Cardiac muscle cell (in vitro differentiated cells and primary cell): ENCODE data around the gene CDH7. TPM values are rescaled to one million over a fixed set of nuclear protein-coding genes. Genes with fewer than 3 reads are reported as not detected.

Experiments
- DNase-seq, 2 donors: peaks; one replicate each; pipeline versions ENCODE4 v3.0.0 to v3.0.0-alpha.2; 2010 to 2017; ENCODE audit warnings: low read depth in 1 of 2, low spot score in 1 of 2
- H3K27ac ChIP-seq: fragments of 200-600 bp; sonication (generic); 2 replicates; pipeline ENCODE4 v1.5.1; 2016
- H3K27me3 ChIP-seq: fragments of 200-600 bp; sonication (generic); 2 replicates; pipeline ENCODE4 v1.6.0; 2016; ENCODE audit warnings: control low read depth
- H3K36me3 ChIP-seq: fragments of 200-600 bp; sonication (generic); 2 replicates; pipeline ENCODE4 v1.5.1; 2016; ENCODE audit warnings: control low read depth
- H3K4me1 ChIP-seq: fragments of 200-600 bp; sonication (generic); 2 replicates; pipeline ENCODE4 v1.8.1; 2017; ENCODE audit warnings: low read depth, mild to moderate bottlenecking, mixed run types
- H3K4me3 ChIP-seq: fragments of 200-600 bp; sonication (generic); 2 replicates; pipeline ENCODE4 v1.5.1; 2016; ENCODE audit warnings: mild to moderate bottlenecking
- H3K9me3 ChIP-seq: fragments of 200-600 bp; sonication (generic); 2 replicates; pipeline ENCODE4 v1.5.1; 2017; ENCODE audit warnings: low read depth, mild to moderate bottlenecking, control low read depth
- polyA plus RNA-seq: library from polyadenylated mRNA; unstranded; fragments of >200 nt; fragmentation: Nextera tagmentation; extraction: Ambion mirVana; gene quantifications from 2 replicates; pipeline ENCODE4 v1.2.1, GENCODE V29; 2016
- total RNA-seq: library from RNA; depleted of rRNA; stranded (reverse); fragments of >200 nt; gene quantifications from 2 replicates; pipeline ENCODE4 v1.2.3, GENCODE V29; 2016
- TF ChIP-seq, protein P1 (sequence below): IDR thresholded peaks from 2 replicates; pipeline ENCODE4 v1.5.1; 2012; ENCODE audit warnings: low read depth, mild to moderate bottlenecking, low read length

The CDH7 gene
- total and polyA plus RNA-seq, 2 experiments from 2014 or later, result 0.01 to 0.74 TPM

DNA sequence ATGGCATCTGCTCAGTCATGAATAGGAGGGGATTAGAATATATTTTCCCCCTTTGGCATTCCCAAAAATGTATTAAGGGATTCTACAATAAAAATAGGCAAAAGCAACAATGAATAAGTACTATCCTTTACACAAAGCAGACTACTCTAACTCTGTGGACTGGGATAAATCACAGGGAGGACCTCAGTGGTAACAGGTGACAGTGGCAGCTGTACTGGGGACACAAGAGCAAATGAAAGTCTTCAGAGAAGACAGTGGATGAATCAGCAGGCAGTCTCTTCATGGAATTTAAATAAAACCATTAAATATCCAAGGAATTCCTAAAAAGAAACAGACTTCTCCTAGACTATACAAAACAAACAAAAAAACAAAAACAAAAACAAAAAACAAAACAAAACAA, 4.8 kb downstream of the CDH7 start:
- TF ChIP-seq, protein P1, sequence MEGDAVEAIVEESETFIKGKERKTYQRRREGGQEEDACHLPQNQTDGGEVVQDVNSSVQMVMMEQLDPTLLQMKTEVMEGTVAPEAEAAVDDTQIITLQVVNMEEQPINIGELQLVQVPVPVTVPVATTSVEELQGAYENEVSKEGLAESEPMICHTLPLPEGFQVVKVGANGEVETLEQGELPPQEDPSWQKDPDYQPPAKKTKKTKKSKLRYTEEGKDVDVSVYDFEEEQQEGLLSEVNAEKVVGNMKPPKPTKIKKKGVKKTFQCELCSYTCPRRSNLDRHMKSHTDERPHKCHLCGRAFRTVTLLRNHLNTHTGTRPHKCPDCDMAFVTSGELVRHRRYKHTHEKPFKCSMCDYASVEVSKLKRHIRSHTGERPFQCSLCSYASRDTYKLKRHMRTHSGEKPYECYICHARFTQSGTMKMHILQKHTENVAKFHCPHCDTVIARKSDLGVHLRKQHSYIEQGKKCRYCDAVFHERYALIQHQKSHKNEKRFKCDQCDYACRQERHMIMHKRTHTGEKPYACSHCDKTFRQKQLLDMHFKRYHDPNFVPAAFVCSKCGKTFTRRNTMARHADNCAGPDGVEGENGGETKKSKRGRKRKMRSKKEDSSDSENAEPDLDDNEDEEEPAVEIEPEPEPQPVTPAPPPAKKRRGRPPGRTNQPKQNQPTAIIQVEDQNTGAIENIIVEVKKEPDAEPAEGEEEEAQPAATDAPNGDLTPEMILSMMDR, result no peak
- H3K4me1 ChIP-seq, result no peaks in the 10 kb centered on the region
- H3K36me3 ChIP-seq, result no peaks in the 10 kb centered on the region
- no peaks in the 10 kb centered on the region for H3K9me3 ChIP-seq
- H3K4me3 ChIP-seq, result no peak overlapping the region
- DNase-seq, result no peak
- peaks cover 24% of the 10 kb centered on the region for H3K27me3 ChIP-seq
- H3K27ac ChIP-seq, result no peak overlapping the region

DNA sequence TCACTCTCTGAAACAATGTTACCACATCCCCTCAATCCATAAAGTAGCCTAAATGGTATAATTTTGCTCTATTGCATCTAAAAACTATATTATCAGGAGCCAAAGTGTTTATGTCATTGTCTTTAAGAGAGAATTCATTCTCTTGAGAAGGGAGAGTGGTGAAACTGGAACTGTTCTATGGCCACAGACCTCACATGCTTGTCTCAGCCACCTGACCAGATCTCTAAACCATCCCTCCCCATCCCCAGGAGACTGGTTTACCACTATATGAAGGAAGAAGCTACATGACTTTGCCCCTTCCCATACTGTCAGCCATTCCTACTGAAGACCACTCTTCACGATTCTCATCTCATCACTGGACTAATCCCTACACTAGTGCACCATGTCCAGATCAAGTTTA, 9.6 kb downstream of the CDH7 start:
- no peaks in the 10 kb centered on the region for H3K4me1 ChIP-seq
- no peak overlapping the region for H3K4me3 ChIP-seq
- H3K27me3 ChIP-seq, result no peaks in the 10 kb centered on the region
- TF ChIP-seq, protein P1, result no peak
- H3K27ac ChIP-seq, result no peak overlapping the region
- no peaks in the 10 kb centered on the region for H3K36me3 ChIP-seq
- no peak for DNase-seq
- H3K9me3 ChIP-seq, result no peaks in the 10 kb centered on the region

DNA sequence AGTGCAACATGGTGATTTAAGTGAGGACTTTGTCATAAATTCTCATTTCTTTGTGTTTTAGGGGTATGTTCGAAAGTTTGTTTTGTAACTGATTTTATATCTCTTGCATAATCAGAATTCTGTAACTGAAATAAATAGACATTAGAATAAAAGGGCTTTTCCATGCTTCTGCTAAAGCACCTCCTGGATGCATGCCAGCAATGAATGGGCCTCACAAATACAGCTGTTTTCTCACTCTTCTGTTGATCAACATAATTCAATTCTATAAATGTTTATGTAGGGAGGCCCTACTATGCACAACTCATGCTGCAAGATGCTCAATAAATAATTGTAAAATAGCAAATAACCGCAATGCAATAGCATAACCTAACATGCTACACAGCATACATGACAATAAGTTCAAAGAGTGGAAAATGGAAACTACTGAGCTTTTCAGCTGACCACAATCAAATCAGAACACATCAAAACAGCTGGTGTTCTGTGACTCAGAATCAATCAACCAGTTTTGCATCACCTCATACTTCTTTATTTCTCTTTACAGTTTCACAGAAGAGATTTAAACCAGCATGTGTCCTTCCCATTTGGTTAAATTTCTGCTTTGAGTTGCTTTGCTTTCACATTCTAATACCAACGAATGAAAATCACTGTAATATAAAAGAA, 11.0 kb downstream of the CDH7 start:
- H3K27ac ChIP-seq, result no peak overlapping the region
- TF ChIP-seq, protein P1, result no peak
- H3K27me3 ChIP-seq, result no peaks in the 10 kb centered on the region
- no peak overlapping the region for H3K4me3 ChIP-seq
- H3K9me3 ChIP-seq, result no peaks in the 10 kb centered on the region
- no peak for DNase-seq
- H3K4me1 ChIP-seq, result no peaks in the 10 kb centered on the region
- no peaks in the 10 kb centered on the region for H3K36me3 ChIP-seq

DNA sequence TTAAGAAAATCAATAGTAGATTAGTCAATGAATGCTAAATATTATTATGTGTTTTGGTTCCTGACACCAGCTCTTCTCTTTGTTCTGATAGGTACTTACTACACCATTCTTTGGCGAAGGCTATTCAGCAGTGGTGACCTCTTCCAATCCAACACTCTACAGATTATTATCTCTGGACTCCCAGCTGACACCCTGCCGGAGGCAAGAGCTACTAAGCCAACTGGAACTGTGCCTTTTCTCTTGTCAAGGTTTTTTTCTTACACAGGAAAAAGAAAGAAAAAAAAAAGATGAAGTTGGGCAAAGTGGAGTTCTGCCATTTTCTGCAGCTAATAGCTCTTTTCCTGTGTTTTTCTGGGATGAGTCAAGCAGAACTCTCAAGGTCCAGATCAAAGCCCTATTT, 11.7 kb downstream of the CDH7 start:
- no peak overlapping the region for H3K27ac ChIP-seq
- H3K9me3 ChIP-seq, result no peaks in the 10 kb centered on the region
- no peaks in the 10 kb centered on the region for H3K4me1 ChIP-seq
- H3K27me3 ChIP-seq, result no peaks in the 10 kb centered on the region
- no peaks in the 10 kb centered on the region for H3K36me3 ChIP-seq
- no peak overlapping the region for H3K4me3 ChIP-seq
- TF ChIP-seq, protein P1, result no peak
- no peak for DNase-seq

DNA sequence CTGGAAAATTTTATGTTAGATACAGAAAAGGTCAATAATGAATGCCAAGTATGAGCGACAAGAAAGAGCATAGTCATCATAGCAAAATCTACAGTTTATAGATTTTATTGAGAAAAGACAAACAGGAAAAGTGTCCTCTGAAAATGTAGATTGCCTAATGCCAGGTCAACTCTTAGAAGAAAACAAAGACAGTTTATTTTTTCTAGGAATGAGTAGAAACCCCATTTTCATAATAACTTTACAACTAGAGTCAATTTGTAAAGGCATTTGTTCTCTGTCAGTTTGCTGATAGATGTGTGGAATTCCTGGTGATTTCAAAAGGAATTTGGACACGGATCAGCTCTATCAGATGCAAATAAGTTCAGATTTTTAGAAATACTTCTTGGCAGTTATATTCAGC, 16.6 kb downstream of the CDH7 start:
- no peak for DNase-seq
- Histone ChIP-seq H3K27me3 (no peaks in the 10 kb centered on the region), H3K36me3 (no peaks in the 10 kb centered on the region), H3K27ac (no peak overlapping the region), H3K9me3 (no peaks in the 10 kb centered on the region), H3K4me3 (no peak overlapping the region), H3K4me1 (no peaks in the 10 kb centered on the region)
- TF ChIP-seq, protein P1, result no peak
